OCI-LY7 (cell line): Measurements from ENCODE around the gene KDM3B. TPM values are rescaled to one million over a fixed set of nuclear protein-coding genes. Genes with fewer than 3 reads are reported as not detected.

Source experiments
- BruUV-seq: library from RNA; stranded (reverse); fragments of 400-500 nt; replicated peaks from 2 replicates; lab custom pipeline; 2021; lab: Mats Ljungman, UMichigan
- CTCF ChIA-PET: fragments of 300-600 bp; sonication (Branson Sonifier 250); formaldehyde crosslinking; loops from one replicate; lab custom pipeline; 2022; ENCODE audit warnings: antibody characterized with exemption; ENCODE audit not compliant: unreplicated experiment; lab: Charles Lee
- POLR2A ChIA-PET: fragments of 300-600 bp; sonication (Branson Sonifier 250); formaldehyde crosslinking; loops from one replicate; lab custom pipeline; 2022; ENCODE audit warnings: antibody characterized with exemption; lab: Charles Lee
- DNase-seq: peaks from one replicate; pipeline ENCODE4 v3.0.0-alpha.2; 2015; ENCODE audit warnings: low spot score
- H2AFZ ChIP-seq: fragments of 200-600 bp; sonication (generic), shearing (Covaris generic); 2 replicates; pipeline ENCODE4 v1.6.1; 2014; ENCODE audit warnings: mild to moderate bottlenecking, antibody characterized with exemption, low read length, moderate library complexity
- H3K27ac ChIP-seq: fragments of 200-600 bp; sonication (generic); 2 replicates; pipeline ENCODE4 v1.5.1; 2014; ENCODE audit warnings: mixed run types, low read depth, mild to moderate bottlenecking, moderate library complexity, low read length, inconsistent platforms; ENCODE audit not compliant: poor library complexity, severe bottlenecking
- H3K36me3 ChIP-seq: fragments of 200-600 bp; sonication (generic); 2 replicates; pipeline ENCODE4 v1.6.1; 2014; ENCODE audit warnings: mild to moderate bottlenecking, antibody characterized with exemption, low read length, moderate library complexity, mixed read lengths; ENCODE audit not compliant: insufficient read depth
- H3K4me1 ChIP-seq: fragments of 200-600 bp; sonication (generic); 2 replicates; pipeline ENCODE4 v1.5.1; 2014; ENCODE audit warnings: mild to moderate bottlenecking, low read length; ENCODE audit not compliant: insufficient read depth, poor library complexity, severe bottlenecking
- H3K4me2 ChIP-seq: fragments of 200-600 bp; sonication (generic); 2 replicates; pipeline ENCODE4 v1.6.1; 2014; ENCODE audit warnings: mild to moderate bottlenecking, low read length
- H3K4me3 ChIP-seq: fragments of 200-600 bp; sonication (generic); 2 replicates; pipeline ENCODE4 v1.5.1; 2014; ENCODE audit warnings: mild to moderate bottlenecking, low read depth, low read length; ENCODE audit not compliant: poor library complexity, severe bottlenecking
- H3K79me2 ChIP-seq: fragments of 200-600 bp; sonication (generic); 2 replicates; pipeline ENCODE4 v1.6.1; 2016; ENCODE audit warnings: low read depth, mild to moderate bottlenecking, low read length, moderate library complexity, mixed read lengths; ENCODE audit not compliant: insufficient read depth
- H3K9me2 ChIP-seq: fragments of 200-600 bp; sonication (generic); 2 replicates; pipeline ENCODE4 v1.6.1; 2016; ENCODE audit warnings: mild to moderate bottlenecking, low read length, mixed read lengths; ENCODE audit not compliant: insufficient read depth
- H3K9me3 ChIP-seq: fragments of 200-600 bp; sonication (generic); 2 replicates; pipeline ENCODE4 v1.6.1; 2014; ENCODE audit warnings: mild to moderate bottlenecking, mixed run types, low read length, mixed read lengths
- H4K20me1 ChIP-seq: fragments of 200-600 bp; sonication (generic); 2 replicates; pipeline ENCODE4 v1.6.1; 2014; ENCODE audit warnings: mild to moderate bottlenecking, antibody characterized with exemption, low read length, moderate library complexity, mixed read lengths; ENCODE audit not compliant: insufficient read depth
- CTCF ChIP-seq: fragments of 200-600 bp; sonication (generic); conservative IDR thresholded peaks from 2 replicates; pipeline ENCODE4 v1.5.1; 2014; ENCODE audit warnings: mild to moderate bottlenecking, antibody characterized with exemption, low read length, moderate library complexity, mixed read lengths
- EZH2phosphoT487 ChIP-seq: fragments of 200-600 bp; sonication (generic); IDR thresholded peaks from 2 replicates; pipeline ENCODE4 v1.6.1; 2018; ENCODE audit warnings: low read depth, borderline replicate concordance, mild to moderate bottlenecking, mixed run types, antibody characterized with exemption, low read length, moderate library complexity, mixed read lengths
- intact Hi-C: fragments of 100-400 bp; cut with micrococcal nuclease; formaldehyde crosslinking; loops from one replicate; pipeline ENCODE4 v1.10.0; 2022; ENCODE audit not compliant: unreplicated experiment
- total RNA-seq, 2 experiments: library from RNA; depleted of rRNA in 1 of 2; stranded (reverse); fragments of >200 nt in 1 of 2; shearing (Covaris generic) in 1 of 2; gene quantifications; 2 replicates each; pipeline ENCODE4 v1.2.3, GENCODE V29; 2014 to 2022

The KDM3B gene
- total RNA-seq, 2 experiments from 2014 or later = 51.1 to 64.8 TPM

DNA sequence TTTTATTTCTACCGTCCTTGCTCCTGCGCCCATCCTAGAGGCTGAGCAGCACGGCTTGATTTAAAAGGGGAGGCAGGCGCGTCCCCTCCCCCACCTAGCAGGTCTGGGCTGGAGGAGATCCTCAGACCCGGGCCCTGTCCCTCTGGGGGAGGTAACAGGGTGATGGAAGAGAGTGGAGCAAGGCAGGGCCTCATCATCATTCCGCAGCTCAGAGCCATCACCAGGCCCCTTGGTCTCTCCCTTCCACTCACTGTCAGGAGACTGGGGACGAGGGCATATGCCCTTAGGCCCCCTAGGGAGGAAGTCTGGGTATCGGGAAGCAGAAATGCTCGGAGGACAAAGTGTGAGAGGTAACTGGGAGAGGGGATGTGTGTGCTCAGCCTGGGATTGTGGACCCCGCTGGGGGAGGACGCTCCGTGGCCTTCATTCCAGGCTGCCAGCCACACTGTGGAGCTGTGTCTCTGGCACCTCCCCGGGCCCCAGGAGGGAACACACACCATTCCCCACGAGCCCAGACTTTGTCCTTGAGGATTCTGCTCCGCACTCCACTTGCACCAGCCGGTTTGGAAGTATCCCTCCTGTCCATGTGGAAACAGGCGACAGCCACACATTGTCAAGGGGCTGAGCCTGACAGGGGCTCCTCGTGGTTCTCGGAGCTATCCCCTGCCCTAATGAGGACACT lies 87.1 kb downstream of the KDM3B start:
- no peak for DNase-seq
- CTCF ChIA-PET = no interaction called here
- POLR2A ChIA-PET = no interaction called here
- H3K79me2 ChIP-seq = no peaks in the 10 kb centered on the region
- peak overlapping the region; percentile 68 for H3K4me3 ChIP-seq
- H3K9me3 ChIP-seq = no peaks in the 10 kb centered on the region
- H3K4me1 ChIP-seq = no peaks in the 10 kb centered on the region
- intact Hi-C loops = no loop called here
- no peaks in the 10 kb centered on the region for H4K20me1 ChIP-seq
- no peak overlapping the region for H3K27ac ChIP-seq
- H3K9me2 ChIP-seq = no peaks in the 10 kb centered on the region
- H2AFZ ChIP-seq = 0 out of 2 replicates have a peak overlapping the region, but pooled peaks have one; percentile 61
- peaks cover 21% of the 10 kb centered on the region for H3K36me3 ChIP-seq
- TF ChIP-seq EZH2phosphoT487 (no peak), CTCF (no peak)
- no TSS peak for BruUV-seq
- peak overlapping the region; percentile 66 for H3K4me2 ChIP-seq

- Histone ChIP-seq H3K4me2 (no peak overlapping the region), H3K4me3 (no peak overlapping the region), H3K36me3 (peaks cover 13% of the 10 kb centered on the region), H3K4me1 (no peaks in the 10 kb centered on the region), H4K20me1 (no peaks in the 10 kb centered on the region), H3K27ac (no peak overlapping the region), H3K9me2 (no peaks in the 10 kb centered on the region), H3K9me3 (no peaks in the 10 kb centered on the region), H3K79me2 (no peaks in the 10 kb centered on the region), H2AFZ (no peak overlapping the region)
- DNase-seq = no peak
- intact Hi-C loops = no loop called here
- ChIA-PET CTCF (no interaction called here), POLR2A (no interaction called here)
- no TSS peak for BruUV-seq
- TF ChIP-seq EZH2phosphoT487 = no peak
- no peak for TF ChIP-seq CTCF
Measured at GRCh38 chr5:138440159-138441073, 87.9 kb downstream of the KDM3B start.

DNA sequence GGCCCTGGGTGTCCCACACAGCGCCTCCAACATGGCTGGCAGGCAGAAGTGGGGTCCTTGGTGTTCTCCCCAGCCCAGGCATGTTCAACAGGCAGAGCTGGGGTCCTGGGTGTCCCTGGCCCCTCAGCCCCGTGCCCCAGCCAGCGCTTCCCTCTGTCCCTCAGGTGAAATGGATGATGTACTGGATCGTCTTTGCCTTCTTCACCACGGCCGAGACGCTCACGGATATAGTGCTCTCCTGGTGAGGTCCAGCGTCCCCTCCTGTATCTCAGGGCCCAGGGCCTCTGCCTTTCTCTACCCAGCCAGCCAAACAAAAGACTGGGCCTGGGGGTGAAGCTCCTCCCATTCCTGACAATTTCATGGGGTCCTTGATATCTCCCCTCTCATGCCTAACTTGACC lies 88.7 kb downstream of the KDM3B start:
- H2AFZ ChIP-seq = no peak overlapping the region
- H3K9me3 ChIP-seq = no peaks in the 10 kb centered on the region
- peaks cover 5% of the 10 kb centered on the region for H3K36me3 ChIP-seq
- H3K79me2 ChIP-seq = no peaks in the 10 kb centered on the region
- no peaks in the 10 kb centered on the region for H3K4me1 ChIP-seq
- ChIA-PET CTCF (interaction anchor here (0.6 kb wide), 1 partner anchor 25 kb away, joined by 3 read pairs; no protein-coding TSS in a partner anchor), POLR2A (no interaction called here)
- no peak overlapping the region for H3K4me3 ChIP-seq
- TF ChIP-seq CTCF (no peak), EZH2phosphoT487 (no peak)
- intact Hi-C loops = no loop called here
- no peaks in the 10 kb centered on the region for H3K9me2 ChIP-seq
- no TSS peak for BruUV-seq
- no peak for DNase-seq
- H3K4me2 ChIP-seq = no peak overlapping the region
- no peak overlapping the region for H3K27ac ChIP-seq
- no peaks in the 10 kb centered on the region for H4K20me1 ChIP-seq
